ENCODE measurements around the gene ADGRF4.

Gene ADGRF4

GRCh38 chr6:47681201-47681990 lies 17.0 kb upstream of the ADGRF4 start:
- DNase-seq = no peak

GRCh38 chr6:47686411-47686810 lies 12.0 kb upstream of the ADGRF4 start:
- no peak for DNase-seq

- DNase-seq = no peak
Observed at GRCh38 chr6:47687432-47687831, 10.9 kb upstream of the ADGRF4 start.

- no peak for DNase-seq
Observed at GRCh38 chr6:47690214-47690613, 8.2 kb upstream of the ADGRF4 start.

GRCh38 chr6:47690791-47691190 lies 7.6 kb upstream of the ADGRF4 start:
- DNase-seq = peak; percentile 57

- no peak for DNase-seq
Observed at GRCh38 chr6:47697925-47698324, 455 bp upstream of the ADGRF4 start.

GRCh38 chr6:47700053-47700452 lies 1.7 kb downstream of the ADGRF4 start:
- DNase-seq = no peak

GRCh38 chr6:47700596-47700995 lies 2.2 kb downstream of the ADGRF4 start:
- no peak for DNase-seq

- no peak for DNase-seq
Observed at GRCh38 chr6:47701363-47701762, 3.0 kb downstream of the ADGRF4 start.

GRCh38 chr6:47709160-47709559 lies 10.8 kb downstream of the ADGRF4 start:
- DNase-seq = no peak

- DNase-seq = no peak
Observed at GRCh38 chr6:47710295-47710694, 11.9 kb downstream of the ADGRF4 start.

GRCh38 chr6:47713200-47713599 lies 14.8 kb downstream of the ADGRF4 start:
- DNase-seq = no peak

- no peak for DNase-seq
Observed at GRCh38 chr6:47714802-47715201, 16.4 kb downstream of the ADGRF4 start.

- DNase-seq = no peak
Observed at GRCh38 chr6:47715782-47716181, 17.4 kb downstream of the ADGRF4 start.

GRCh38 chr6:47716207-47716606 lies 17.8 kb downstream of the ADGRF4 start:
- DNase-seq = no peak

GRCh38 chr6:47718571-47718970 lies 20.2 kb downstream of the ADGRF4 start:
- DNase-seq = no peak

GRCh38 chr6:47721189-47721588 lies 22.8 kb downstream of the ADGRF4 start:
- no peak for DNase-seq

- DNase-seq = no peak
Observed at GRCh38 chr6:47722194-47722593, 23.8 kb downstream of the ADGRF4 start.

GRCh38 chr6:47724300-47724699 lies 25.9 kb downstream of the ADGRF4 start:
- DNase-seq = no peak

GRCh38 chr6:47727391-47727790 lies 29.0 kb downstream of the ADGRF4 start:
- DNase-seq = no peak

- DNase-seq = no peak
Observed at GRCh38 chr6:47729019-47729418, 30.6 kb downstream of the ADGRF4 start.

- DNase-seq = no peak
Observed at GRCh38 chr6:47729457-47729856, 31.1 kb downstream of the ADGRF4 start.

GRCh38 chr6:47733879-47734558 lies 35.6 kb downstream of the ADGRF4 start:
- DNase-seq = no peak

- no peak for DNase-seq
Observed at GRCh38 chr6:47734831-47735481, 36.6 kb downstream of the ADGRF4 start.

All from NCI-H524 treated with DMSO at 0.1 percent for 48 hours (cell line).